Measurements from ENCODE around the gene SYT4. TPM values are rescaled to one million over a fixed set of nuclear protein-coding genes. Genes with fewer than 3 reads are reported as not detected.

Gene SYT4
- total and polyA plus RNA-seq, 9 donors, result 0.09 to 0.93 (median 0.13) TPM; not detected in 4

- WGBS (ENCODE audit: insufficient coverage), result 88% methylated on average over 1 of the region's 2 CpGs
Measured at GRCh38 chr18:43234889-43235288, 42.4 kb downstream of the SYT4 start.

GRCh38 chr18:43222501-43222900 lies 54.8 kb downstream of the SYT4 start:
- no peak overlapping the region for H3K27ac ChIP-seq (ENCODE audit: low read length)
- no peaks in the 10 kb centered on the region for H3K9me3 ChIP-seq (replicated peaks; ENCODE audit: control insufficient read depth, low read depth, low read length)
- H3K27me3 ChIP-seq (ENCODE audit: control insufficient read depth, insufficient read depth, low read length), result no peaks in the 10 kb centered on the region
- no peaks in the 10 kb centered on the region for H3K36me3 ChIP-seq (ENCODE audit: control insufficient read depth, insufficient read depth, low read length)
- WGBS (ENCODE audit: insufficient coverage), result no CpG with 5 or more reads among the region's 2 CpGs
- no peaks in the 10 kb centered on the region for H3K4me1 ChIP-seq (ENCODE audit: control insufficient read depth, insufficient read depth, low read length)
- H3K4me3 ChIP-seq (ENCODE audit: low read length), result no peak overlapping the region
- DNase-seq, result no peak

More at GRCh38 chr18:43234889-43235288, 42.4 kb downstream of the SYT4 start:
- no peak for DNase-seq
- H3K36me3 ChIP-seq (ENCODE audit: control insufficient read depth, insufficient read depth, low read length), result no peaks in the 10 kb centered on the region
- no peaks in the 10 kb centered on the region for H3K4me1 ChIP-seq (ENCODE audit: control insufficient read depth, insufficient read depth, low read length)
- no peaks in the 10 kb centered on the region for H3K9me3 ChIP-seq (replicated peaks; ENCODE audit: control insufficient read depth, low read depth, low read length)
- no peak overlapping the region for H3K4me3 ChIP-seq (ENCODE audit: low read length)
- H3K27me3 ChIP-seq (ENCODE audit: control insufficient read depth, insufficient read depth, low read length), result no peaks in the 10 kb centered on the region
- H3K27ac ChIP-seq (ENCODE audit: low read length), result no peak overlapping the region

GRCh38 chr18:43220691-43221090 lies 56.6 kb downstream of the SYT4 start:
- no peaks in the 10 kb centered on the region for H3K4me1 ChIP-seq (ENCODE audit: control insufficient read depth, insufficient read depth, low read length)
- no peaks in the 10 kb centered on the region for H3K36me3 ChIP-seq (ENCODE audit: control insufficient read depth, insufficient read depth, low read length)
- H3K9me3 ChIP-seq (replicated peaks; ENCODE audit: control insufficient read depth, low read depth, low read length), result no peaks in the 10 kb centered on the region
- H3K27me3 ChIP-seq (ENCODE audit: control insufficient read depth, insufficient read depth, low read length), result no peaks in the 10 kb centered on the region
- H3K27ac ChIP-seq (ENCODE audit: low read length), result no peak overlapping the region
- no peak for DNase-seq
- H3K4me3 ChIP-seq (ENCODE audit: low read length), result no peak overlapping the region

Other genes starting within 250 kb of the SYT4 start
- not detected for gene RIT2, start 161.8 kb downstream of the SYT4 start, total RNA-seq
- gene RIT2, start 161.8 kb downstream of the SYT4 start, polyA plus RNA-seq (ENCODE audit: insufficient read depth in 1 of 8, insufficient read length in 8 of 8, low replicate concordance in 1 of 8), result not detected

Data from muscle of leg (tissue), 11 donors.